ENCODE results near the gene KLHL25.
A peak's percentile ranks its signal among the peaks of the same experiment; 100 is the strongest.
"Not testable (repeated sequence)": the region's sequence is repeated elsewhere in the genome, so short reads cannot be mapped to it uniquely, and the experiment has no call there.

KLHL25 gene

GRCh38 chr15:85804481-85805170 lies 9.9 kb upstream of the KLHL25 start:
- DNase-seq (ENCODE audit: low read depth in 2 of 2) = no peak

GRCh38 chr15:85802617-85803016 lies 7.9 kb upstream of the KLHL25 start:
- DNase-seq (ENCODE audit: low read depth in 2 of 2) = not testable (repeated sequence)

GRCh38 chr15:85800478-85801123 lies 5.9 kb upstream of the KLHL25 start:
- DNase-seq (ENCODE audit: low read depth in 2 of 2) = no peak

GRCh38 chr15:85796371-85796770 lies 1.6 kb upstream of the KLHL25 start:
- not testable (repeated sequence) for DNase-seq (ENCODE audit: low read depth in 2 of 2)

- DNase-seq (ENCODE audit: low read depth in 2 of 2) = no peak
Measured at GRCh38 chr15:85795337-85796305, 896 bp upstream of the KLHL25 start.

GRCh38 chr15:85793641-85794597 lies 806 bp downstream of the KLHL25 start:
- peak; percentile 13 to 32 for DNase-seq (ENCODE audit: low read depth in 2 of 2)

GRCh38 chr15:85792912-85793590 lies 1.7 kb downstream of the KLHL25 start:
- no peak for DNase-seq (ENCODE audit: low read depth in 2 of 2)

GRCh38 chr15:85792102-85792731 lies 2.5 kb downstream of the KLHL25 start:
- no peak for DNase-seq (ENCODE audit: low read depth in 2 of 2)

GRCh38 chr15:85789496-85789875 lies 5.2 kb downstream of the KLHL25 start:
- DNase-seq (ENCODE audit: low read depth in 2 of 2) = no peak

- DNase-seq (ENCODE audit: low read depth in 2 of 2) = no peak
Measured at GRCh38 chr15:85788771-85789495, 5.8 kb downstream of the KLHL25 start.

- DNase-seq (ENCODE audit: low read depth in 2 of 2) = no peak
Measured at GRCh38 chr15:85786781-85787114, 8.0 kb downstream of the KLHL25 start.

GRCh38 chr15:85785887-85786780 lies 8.6 kb downstream of the KLHL25 start:
- DNase-seq (ENCODE audit: low read depth in 2 of 2) = no peak

GRCh38 chr15:85782064-85782463 lies 12.7 kb downstream of the KLHL25 start:
- no peak for DNase-seq (ENCODE audit: low read depth in 2 of 2)

GRCh38 chr15:85781099-85781498 lies 13.6 kb downstream of the KLHL25 start:
- no peak for DNase-seq (ENCODE audit: low read depth in 2 of 2)

- no peak for DNase-seq (ENCODE audit: low read depth in 2 of 2)
Measured at GRCh38 chr15:85780225-85780985, 14.3 kb downstream of the KLHL25 start.

- DNase-seq (ENCODE audit: low read depth in 2 of 2) = no peak
Measured at GRCh38 chr15:85779249-85779648, 15.5 kb downstream of the KLHL25 start.

GRCh38 chr15:85778107-85778776 lies 16.5 kb downstream of the KLHL25 start:
- DNase-seq (ENCODE audit: low read depth in 2 of 2) = no peak

Data from stimulated activated CD8-positive, alpha-beta memory T cell treated with anti-CD3 and anti-CD28 coated beads, Interleukin-2, amount 100 ng/mL, for 48 hours (primary cell).